GM23338 (cell line): Measurements from ENCODE around the gene TASP1. TPM values are rescaled to one million over a fixed set of nuclear protein-coding genes. Genes with fewer than 3 reads are reported as not detected.

ENCODE experiments used
- ATAC-seq: fragments of 200-7000 bp; cut with Tn5 transposase; 3 replicates; pipeline ENCODE4 v1.9.1; 2020
- DNase-seq: peaks from one replicate; pipeline ENCODE4 v3.0.0-alpha.2; 2015; ENCODE audit warnings: low spot score
- H2AFZ ChIP-seq: fragments of 200-600 bp; sonication (generic); 2 replicates; pipeline ENCODE4 v1.8.0; 2016; ENCODE audit warnings: antibody characterized with exemption, mild to moderate bottlenecking, moderate library complexity
- H3F3A ChIP-seq: fragments of 200-600 bp; sonication (generic); replicated peaks from 2 replicates; pipeline ENCODE4 v1.8.0; 2017; ENCODE audit warnings: antibody characterized with exemption, mixed run types, low read depth
- H3K27ac ChIP-seq: fragments of 200-600 bp; sonication (generic); 2 replicates; pipeline ENCODE4 v1.6.1; 2016; ENCODE audit warnings: low read depth
- H3K27me3 ChIP-seq: fragments of 200-600 bp; sonication (generic); 2 replicates; pipeline ENCODE4 v1.8.0; 2016; ENCODE audit warnings: mild to moderate bottlenecking, mixed run types, moderate library complexity; ENCODE audit not compliant: insufficient read depth
- H3K36me3 ChIP-seq: fragments of 200-600 bp; sonication (generic); 2 replicates; pipeline ENCODE4 v1.8.0; 2016; ENCODE audit warnings: mild to moderate bottlenecking; ENCODE audit not compliant: insufficient read depth
- H3K4me1 ChIP-seq: fragments of 200-600 bp; sonication (generic); 2 replicates; pipeline ENCODE4 v1.8.0; 2016; ENCODE audit warnings: mild to moderate bottlenecking, moderate library complexity; ENCODE audit not compliant: insufficient read depth
- H3K4me2 ChIP-seq: fragments of 200-600 bp; sonication (generic); 2 replicates; pipeline ENCODE4 v1.7.1; 2017; ENCODE audit warnings: mixed run types
- H3K4me3 ChIP-seq: fragments of 200-600 bp; sonication (generic); 2 replicates; pipeline ENCODE4 v1.6.1; 2016; ENCODE audit warnings: mixed run types
- H3K79me2 ChIP-seq: fragments of 200-600 bp; sonication (generic); replicated peaks from 2 replicates; pipeline ENCODE4 v1.8.0; 2017; ENCODE audit warnings: mild to moderate bottlenecking; ENCODE audit not compliant: insufficient read depth
- H3K9me2 ChIP-seq: fragments of 200-600 bp; sonication (generic); 2 replicates; pipeline ENCODE4 v1.8.0; 2017; ENCODE audit not compliant: insufficient read depth
- H4K20me1 ChIP-seq: fragments of 200-600 bp; sonication (generic); replicated peaks from 2 replicates; pipeline ENCODE4 v1.8.0; 2017; ENCODE audit warnings: mild to moderate bottlenecking; ENCODE audit not compliant: insufficient read depth
- H3K27ac Mint-ChIP-seq: 2 replicates; pipeline ENCODE4 v1.8.0; 2020; ENCODE audit warnings: inconsistent platforms, mild to moderate bottlenecking, moderate library complexity, mixed read lengths
- H3K27me3 Mint-ChIP-seq: 3 replicates; pipeline ENCODE4 v1.8.0; 2022; ENCODE audit warnings: low read depth, mild to moderate bottlenecking, moderate library complexity, mixed read lengths, inconsistent platforms; ENCODE audit not compliant: insufficient read depth, poor library complexity
- H3K36me3 Mint-ChIP-seq: 3 replicates; pipeline ENCODE4 v1.8.0; 2021; ENCODE audit warnings: low read depth, mild to moderate bottlenecking, inconsistent platforms, moderate library complexity, mixed read lengths
- H3K4me1 Mint-ChIP-seq: 3 replicates; pipeline ENCODE4 v1.8.0; 2020; ENCODE audit warnings: mild to moderate bottlenecking, inconsistent platforms, mixed read lengths
- H3K4me3 Mint-ChIP-seq: 3 replicates; pipeline ENCODE4 v1.8.0; 2021; ENCODE audit warnings: moderate library complexity, mild to moderate bottlenecking, inconsistent platforms, mixed read lengths
- H3K9me3 Mint-ChIP-seq: 3 replicates; pipeline ENCODE4 v1.8.0; 2020; ENCODE audit warnings: moderate library complexity, mild to moderate bottlenecking, inconsistent platforms, mixed read lengths
- CREB1 ChIP-seq: fragments of 250-450 bp; sonication (Bioruptor Pico); IDR thresholded peaks from 2 replicates; pipeline ENCODE4 v1.5.0; 2020; ENCODE audit warnings: low read depth, mild to moderate bottlenecking, moderate library complexity
- CTCF ChIP-seq, 2 experiments: fragments of 200-600 bp in 1 of 2; sonication (generic) in 1 of 2; conservative IDR thresholded peaks; 2 replicates each; pipeline versions ENCODE4 v1.5.1 to v1.6.1; 2016 to 2017; ENCODE audit warnings: antibody characterized with exemption in 2 of 2, low read depth in 2 of 2, mild to moderate bottlenecking in 2 of 2, moderate library complexity in 1 of 2
- EZH2 ChIP-seq: fragments of 200-600 bp; sonication (generic); IDR thresholded peaks from one replicate; pipeline ENCODE4 v1.8.0; 2017; ENCODE audit warnings: antibody characterized with exemption, mild to moderate bottlenecking, low read depth; ENCODE audit not compliant: unreplicated experiment
- NANOG ChIP-seq: IDR thresholded peaks from 2 replicates; pipeline ENCODE4 v1.6.1; 2016; ENCODE audit warnings: antibody characterized with exemption, borderline replicate concordance
- POLR2AphosphoS5 ChIP-seq: IDR thresholded peaks from 2 replicates; pipeline ENCODE4 v1.6.1; 2016; ENCODE audit warnings: antibody characterized with exemption, low read depth
- REST ChIP-seq: IDR thresholded peaks from one replicate; pipeline ENCODE4 v1.6.1; 2018; ENCODE audit warnings: antibody characterized with exemption; ENCODE audit not compliant: unreplicated experiment
- STAT1 ChIP-seq: IDR thresholded peaks from one replicate; pipeline ENCODE4 v1.6.1; 2016; ENCODE audit warnings: antibody characterized with exemption; ENCODE audit not compliant: unreplicated experiment
- ZNF114 ChIP-seq: fragments of 250-450 bp; sonication (Bioruptor Pico); IDR thresholded peaks from 2 replicates; pipeline ENCODE4 v1.5.0; 2020; ENCODE audit warnings: mild to moderate bottlenecking, moderate library complexity
- ZNF331 ChIP-seq: fragments of 250-450 bp; sonication (Bioruptor Pico); IDR thresholded peaks from 2 replicates; pipeline ENCODE4 v1.5.0; 2020; ENCODE audit warnings: low read depth, mild to moderate bottlenecking, moderate library complexity
- ZNF462 ChIP-seq: fragments of 250-450 bp; sonication (Bioruptor Pico); IDR thresholded peaks from 2 replicates; pipeline ENCODE4 v1.5.0; 2020; ENCODE audit warnings: mild to moderate bottlenecking, moderate library complexity
- polyA plus RNA-seq: library from polyadenylated mRNA; unstranded; fragments of >200 nt; fragmentation: Nextera tagmentation; extraction: Ambion mirVana; gene quantifications from 2 replicates; pipeline ENCODE4 v1.2.1, GENCODE V29; 2016
- total RNA-seq: library from RNA; depleted of rRNA; stranded (reverse); fragments of >200 nt; shearing (Covaris generic); gene quantifications from 2 replicates; pipeline ENCODE4 v1.2.3, GENCODE V29; 2014

The TASP1 gene
- total and polyA plus RNA-seq, 2 experiments from 2014 or later: 9.7 to 9.8 TPM

- TF ChIP-seq CTCF (conservative IDR thresholded peaks at IDR 0.05; ENCODE audit: low read depth in 2 of 2) (no peak), ZNF114 (no peak), ZNF462 (CRISPR knock-in tag) (no peak), POLR2AphosphoS5 (no peak), NANOG (no peak)
Observed at GRCh38 chr20:13373400-13373799, 265.3 kb downstream of the TASP1 start (continued).

- H3K36me3 ChIP-seq: no peaks in the 10 kb centered on the region
- H3K27me3 ChIP-seq: no peaks in the 10 kb centered on the region
- no peak overlapping the region for H3K4me2 ChIP-seq
- no peak overlapping the region for H2AFZ ChIP-seq
- no peak overlapping the region for H3K27ac ChIP-seq
- no peak overlapping the region for H3K4me3 ChIP-seq
- H3K9me2 ChIP-seq: peaks cover 17% of the 10 kb centered on the region
- H4K20me1 ChIP-seq: no peaks in the 10 kb centered on the region
- H3K79me2 ChIP-seq: no peaks in the 10 kb centered on the region
- ATAC-seq (no peak), DNase-seq (no peak)
- H3F3A ChIP-seq: no peaks in the 10 kb centered on the region
- H3K4me3 Mint-ChIP-seq: no peak overlapping the region
- no peaks in the 10 kb centered on the region for H3K9me3 Mint-ChIP-seq
- peaks cover 3% of the 10 kb centered on the region; the same call in 2 of the 3 replicates for H3K36me3 Mint-ChIP-seq
- H3K4me1 ChIP-seq: peaks cover 12% of the 10 kb centered on the region
- no peak overlapping the region for H3K27ac Mint-ChIP-seq
- peaks cover 18% of the 10 kb centered on the region for H3K4me1 Mint-ChIP-seq
- H3K27me3 Mint-ChIP-seq: peaks cover 2% of the 10 kb centered on the region
- no peak for TF ChIP-seq REST
- TF ChIP-seq CREB1 (CRISPR knock-in tag): no peak
- TF ChIP-seq ZNF114: no peak
- TF ChIP-seq CTCF (conservative IDR thresholded peaks at IDR 0.05; ENCODE audit: low read depth in 2 of 2): no peak
- no peak for TF ChIP-seq EZH2
- TF ChIP-seq STAT1: no peak
- no peak for TF ChIP-seq ZNF331 (CRISPR knock-in tag)
- no peak for TF ChIP-seq NANOG
Observed at GRCh38 chr20:13364278-13365170, 274.2 kb downstream of the TASP1 start.
